Limb (tissue), 2 donors: Measurements from ENCODE around the gene SMIM28.

ENCODE experiments used
- DNase-seq, 2 donors: peaks; one replicate each; pipeline ENCODE4 v3.0.0-alpha.2; 2016; ENCODE audit errors: extremely low spot score in 2 of 2

Gene SMIM28

DNA sequence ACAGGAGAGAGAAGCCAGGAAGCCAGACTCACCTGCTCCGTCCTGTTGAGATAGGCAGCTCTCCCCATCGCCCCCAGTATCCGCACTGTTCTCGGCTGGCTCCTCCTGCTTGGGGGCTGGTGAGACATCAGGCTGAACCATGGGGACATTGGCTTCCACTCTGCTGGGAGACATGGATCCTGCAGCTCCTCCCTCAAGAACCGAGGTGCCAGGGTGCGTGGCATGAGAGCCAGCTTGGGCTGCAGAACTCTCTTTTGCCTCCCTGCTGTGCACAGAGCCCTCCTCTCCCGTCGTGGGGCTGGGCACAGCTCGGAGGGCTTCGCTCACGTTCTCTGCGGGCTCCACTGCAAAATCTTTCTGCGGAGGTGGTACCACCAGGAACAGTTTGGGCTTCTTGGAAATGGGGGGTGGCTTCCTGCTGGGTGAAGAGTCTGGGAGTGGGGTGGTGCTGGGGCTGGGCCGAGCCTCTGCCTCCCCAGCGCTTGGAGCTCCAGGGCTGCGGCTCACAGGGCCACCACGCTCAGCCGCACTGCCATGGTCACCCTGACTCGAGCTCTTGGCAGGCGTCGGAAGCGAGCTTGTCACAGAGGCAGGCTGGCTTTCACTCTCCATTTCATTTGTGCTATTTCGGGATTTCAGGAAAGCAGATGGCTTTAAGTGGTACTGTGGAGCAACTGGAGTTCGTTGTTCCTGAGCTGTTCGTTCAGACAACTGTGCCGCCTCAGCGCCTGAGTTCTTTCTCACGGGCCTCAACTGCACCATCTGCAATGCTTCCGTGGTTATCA, 52.8 kb downstream of the SMIM28 start:
- no peak for DNase-seq

- no peak for DNase-seq
These were observed 53.8 kb downstream of the SMIM28 start for GRCh38 chr6:138431256-138432062.

DNA sequence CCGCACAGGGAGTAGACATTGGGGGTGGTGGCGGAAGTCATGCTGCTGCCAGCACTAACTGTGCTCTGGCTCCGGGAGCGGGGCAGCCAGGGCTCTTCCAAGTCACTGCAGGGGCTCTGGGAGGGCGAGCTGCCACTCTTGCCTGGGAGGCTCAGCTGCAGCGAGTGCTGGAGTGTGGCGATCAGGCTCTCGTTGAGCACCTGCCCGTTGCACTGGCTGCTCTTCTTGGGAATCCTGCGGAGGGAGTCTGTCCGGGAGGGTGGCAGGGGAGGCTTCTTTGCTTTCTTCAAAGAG, 54.3 kb downstream of the SMIM28 start:
- no peak for DNase-seq
